IMR-90 (cell line): Measurements from ENCODE around the gene USP24. TPM values are rescaled to one million over a fixed set of nuclear protein-coding genes. Genes with fewer than 3 reads are reported as not detected.

ENCODE experiments used
- ATAC-seq: fragments of 200-7000 bp; cut with Tn5 transposase; 2 replicates; pipeline ENCODE4 v1.9.1; 2020; ENCODE audit warnings: low read depth, mild to moderate bottlenecking, moderate library complexity
- BruUV-seq: library from RNA; stranded (reverse); fragments of 400-500 nt; replicated peaks from 2 replicates; lab custom pipeline; 2021; lab: Mats Ljungman, UMichigan
- CTCF ChIA-PET: fragments of 300-600 bp; formaldehyde crosslinking; extraction: SDS; loops from one replicate; lab custom pipeline; 2021; ENCODE audit warnings: antibody characterized with exemption; lab: Yijun Ruan, JAX
- POLR2A ChIA-PET: fragments of 300-600 bp; sonication (Branson Sonifier 250); formaldehyde crosslinking; loops from one replicate; lab custom pipeline; 2022; ENCODE audit warnings: antibody characterized with exemption; ENCODE audit not compliant: unreplicated experiment; lab: Charles Lee
- DNase-seq: peaks from one replicate; pipeline ENCODE4 v3.0.0; 2013
- H2AFZ ChIP-seq: replicated peaks from 2 replicates; pipeline ENCODE3; 2013; ENCODE audit warnings: low read length, mild to moderate bottlenecking; ENCODE audit not compliant: poor library complexity
- H2AK5ac ChIP-seq: 2 replicates; pipeline ENCODE4 v1.6.1; 2013; ENCODE audit warnings: low read depth, low read length, inconsistent platforms
- H2AK9ac ChIP-seq: replicated peaks from 2 replicates; pipeline ENCODE3; 2013; ENCODE audit warnings: mild to moderate bottlenecking, low read depth, low read length, moderate library complexity; ENCODE audit not compliant: poor library complexity
- H2BK120ac ChIP-seq: 2 replicates; pipeline ENCODE4 v1.6.1; 2013; ENCODE audit warnings: low read depth, low read length, inconsistent platforms
- H2BK15ac ChIP-seq: 3 replicates; pipeline ENCODE4 v1.6.1; 2013; ENCODE audit warnings: low read depth, low read length, inconsistent platforms
- H2BK20ac ChIP-seq: 2 replicates; pipeline ENCODE4 v1.6.1; 2013; ENCODE audit warnings: low read depth, mild to moderate bottlenecking, inconsistent platforms, low read length, moderate library complexity
- H2BK5ac ChIP-seq: 2 replicates; pipeline ENCODE4 v1.6.1; 2013; ENCODE audit warnings: mild to moderate bottlenecking, low read depth, low read length, inconsistent platforms; ENCODE audit not compliant: poor library complexity, severe bottlenecking
- H3K14ac ChIP-seq: replicated peaks from 2 replicates; pipeline ENCODE4 v1.6.1; 2013; ENCODE audit warnings: low read depth, low read length, inconsistent platforms
- H3K18ac ChIP-seq: 2 replicates; pipeline ENCODE4 v1.6.1; 2013; ENCODE audit warnings: low read depth, low read length, control low read depth
- H3K23ac ChIP-seq: 2 replicates; pipeline ENCODE4 v1.6.1; 2013; ENCODE audit warnings: low read depth, low read length, inconsistent platforms
- H3K27ac ChIP-seq: 2 replicates; pipeline ENCODE4 v1.5.1; 2013; ENCODE audit warnings: mild to moderate bottlenecking, control low read depth, low read length; ENCODE audit not compliant: insufficient read depth
- H3K27me3 ChIP-seq: 2 replicates; pipeline ENCODE4 v1.6.1; 2013; ENCODE audit warnings: low read length; ENCODE audit not compliant: control insufficient read depth, insufficient read depth
- H3K36me3 ChIP-seq: 2 replicates; pipeline ENCODE4 v1.6.1; 2013; ENCODE audit warnings: low read length, mixed read lengths; ENCODE audit not compliant: control insufficient read depth, insufficient read depth
- H3K4ac ChIP-seq: 2 replicates; pipeline ENCODE4 v1.6.1; 2013; ENCODE audit warnings: low read depth, low read length, inconsistent platforms
- H3K4me1 ChIP-seq: 2 replicates; pipeline ENCODE4 v1.6.1; 2013; ENCODE audit warnings: low read length, mixed read lengths; ENCODE audit not compliant: control insufficient read depth, insufficient read depth
- H3K4me2 ChIP-seq: 2 replicates; pipeline ENCODE4 v1.6.1; 2013; ENCODE audit warnings: low read depth, mild to moderate bottlenecking, control low read depth, low read length, moderate library complexity
- H3K4me3 ChIP-seq: 2 replicates; pipeline ENCODE4 v1.5.1; 2013; ENCODE audit warnings: low read depth, mild to moderate bottlenecking, control low read depth, low read length, moderate library complexity; ENCODE audit not compliant: insufficient read depth
- H3K56ac ChIP-seq: 2 replicates; pipeline ENCODE4 v1.6.1; 2013; ENCODE audit warnings: low read length, inconsistent platforms; ENCODE audit not compliant: insufficient read depth; ENCODE audit errors: extremely low read depth
- H3K79me1 ChIP-seq, 2 experiments: 2 replicates each; pipeline ENCODE4 v1.6.1; 2013; ENCODE audit warnings: low read length in 2 of 2, inconsistent platforms in 1 of 2, low read depth in 1 of 2
- H3K9ac ChIP-seq: 2 replicates; pipeline ENCODE4 v1.6.1; 2013; ENCODE audit warnings: low read depth, low read length, control low read depth
- H3K9me1 ChIP-seq: 2 replicates; pipeline ENCODE4 v1.6.1; 2013; ENCODE audit warnings: low read length, inconsistent platforms; ENCODE audit not compliant: insufficient read depth
- H3K9me3 ChIP-seq: 2 replicates; pipeline ENCODE4 v1.6.1; 2013; ENCODE audit warnings: low read length; ENCODE audit not compliant: control insufficient read depth, insufficient read depth
- H4K20me1 ChIP-seq: 2 replicates; pipeline ENCODE4 v1.6.1; 2013; ENCODE audit warnings: low read length, inconsistent platforms; ENCODE audit not compliant: insufficient read depth
- H4K5ac ChIP-seq: 2 replicates; pipeline ENCODE4 v1.6.1; 2013; ENCODE audit warnings: mild to moderate bottlenecking, low read depth, low read length, control low read depth
- H4K8ac ChIP-seq, 2 experiments: 2 replicates each; pipeline ENCODE4 v1.6.1; 2013; ENCODE audit warnings: low read depth in 2 of 2, low read length in 2 of 2, control low read depth in 1 of 2, inconsistent platforms in 1 of 2
- H4K91ac ChIP-seq: 2 replicates; pipeline ENCODE4 v1.6.1; 2013; ENCODE audit warnings: low read depth, low read length, inconsistent platforms; ENCODE audit not compliant: insufficient read depth
- BHLHE40 ChIP-seq: fragments of 150-350 bp; IDR thresholded peaks from 2 replicates; pipeline ENCODE4 v1.6.1; 2016; ENCODE audit warnings: mild to moderate bottlenecking, low read depth, low read length
- CHD1 ChIP-seq: IDR thresholded peaks from 2 replicates; pipeline ENCODE4 v1.6.1; 2012; ENCODE audit warnings: low read depth, low read length, improper control_type of control experiment
- CTCF ChIP-seq: conservative IDR thresholded peaks from 2 replicates; pipeline ENCODE4 v1.5.1; 2012; ENCODE audit warnings: mild to moderate bottlenecking, low read depth, low read length, improper control_type of control experiment
- MAZ ChIP-seq: IDR thresholded peaks from 2 replicates; pipeline ENCODE4 v1.6.1; 2012; ENCODE audit warnings: low read depth, mild to moderate bottlenecking, low read length, improper control_type of control experiment, moderate library complexity, borderline replicate concordance
- MXI1 ChIP-seq: IDR thresholded peaks from 2 replicates; pipeline ENCODE4 v1.6.1; 2012; ENCODE audit warnings: low read depth, mild to moderate bottlenecking, low read length, moderate library complexity, borderline replicate concordance
- NFE2L2 ChIP-seq: fragments of 150-350 bp; IDR thresholded peaks from 2 replicates; pipeline ENCODE4 v1.6.1; 2016; ENCODE audit warnings: low read depth, mild to moderate bottlenecking, low read length
- POLR2A ChIP-seq: IDR thresholded peaks from 2 replicates; pipeline ENCODE4 v1.6.1; 2012; ENCODE audit warnings: mild to moderate bottlenecking, low read depth, low read length
- RAD21 ChIP-seq: IDR thresholded peaks from 2 replicates; pipeline ENCODE4 v1.6.1; 2012; ENCODE audit warnings: low read length, improper control_type of control experiment
- RCOR1 ChIP-seq: IDR thresholded peaks from 2 replicates; pipeline ENCODE4 v1.6.1; 2012; ENCODE audit warnings: mild to moderate bottlenecking, low read length, improper control_type of control experiment; ENCODE audit not compliant: insufficient replicate concordance
- RFX5 ChIP-seq: IDR thresholded peaks from 2 replicates; pipeline ENCODE4 v1.8.0; 2012; ENCODE audit warnings: low read depth, mild to moderate bottlenecking, low read length, moderate library complexity
- SMC3 ChIP-seq: fragments of 150-350 bp; IDR thresholded peaks from 2 replicates; pipeline ENCODE4 v1.6.1; 2016; ENCODE audit warnings: low read depth, mild to moderate bottlenecking, antibody characterized with exemption, low read length, moderate library complexity
- WGBS, 2 experiments: methylation state at CpG; one replicate each; pipeline versions ENCODE4 v1.1.5 to v1.1.7; 2013; ENCODE audit warnings: missing lambda C conversion rate in 2 of 2; ENCODE audit not compliant: insufficient read length in 1 of 2; ENCODE audit errors: extremely low coverage in 2 of 2; 5-methylcytosine and 5-hydroxymethylcytosine counted together
- dilution Hi-C: fragments of 300-500 bp; cut with HindIII; formaldehyde crosslinking; loops from one replicate; pipeline ENCODE4 v1.14.3; 2018; ENCODE audit warnings: low sequenced_read_pairs; ENCODE audit not compliant: unreplicated experiment
- in situ Hi-C: fragments of 300-500 bp; cut with MboI; formaldehyde crosslinking; loops from 3 replicates; pipeline ENCODE4 v1.14.3; 2019; ENCODE audit warnings: low sequenced_read_pairs, inconsistent platforms, mixed read lengths
- intact Hi-C: fragments of 100-400 bp; cut with micrococcal nuclease; formaldehyde crosslinking; loops from 2 replicates; pipeline ENCODE4 v1.10.0; 2022
- polyA plus RNA-seq, 3 experiments: library from polyadenylated mRNA; depleted of rRNA; stranded (reverse); fragments of >200 nt; gene quantifications; 2 replicates each; pipeline ENCODE4 v1.2.3, GENCODE V29; 2012; ENCODE audit warnings: low replicate concordance in 1 of 3
- total RNA-seq: library from RNA; depleted of rRNA; stranded (reverse); fragments of >200 nt; gene quantifications from 2 replicates; pipeline ENCODE4 v1.2.3, GENCODE V29; 2012

USP24 gene
- total and polyA plus RNA-seq, 2 of the 4 experiments (the other 2 are of a cell fraction) = 8.4 to 36.7 TPM

- H4K91ac ChIP-seq = no peak overlapping the region
- H3K9ac ChIP-seq = no peak overlapping the region
- no CpG with 5 or more reads among the region's 3 CpGs for WGBS, 2 experiments
Measured at GRCh38 chr1:55140546-55140983, 74.6 kb downstream of the USP24 start.

More at GRCh38 chr1:55140546-55140983, 74.6 kb downstream of the USP24 start:
- no peak for TF ChIP-seq CHD1
- TF ChIP-seq MAZ = no peak; the same call in 1 of the 2 replicates
- 0 out of 2 replicates have a peak, but pooled peaks have one; percentile 38 for TF ChIP-seq POLR2A
- no peak for TF ChIP-seq RCOR1
- no peak for TF ChIP-seq NFE2L2
- no peak for TF ChIP-seq MXI1
- TF ChIP-seq SMC3 = peak; percentile 87
- no peak for TF ChIP-seq BHLHE40
- no peak for TF ChIP-seq RFX5
- TF ChIP-seq RAD21 = peak; percentile 89
- TF ChIP-seq CTCF = peak; percentile 89
- Histone ChIP-seq H3K27ac (no peak overlapping the region), H3K27me3 (no peaks in the 10 kb centered on the region), H3K9me1 (no peaks in the 10 kb centered on the region), H3K18ac (no peak overlapping the region), H2BK120ac (no peak overlapping the region), H3K4ac (no peak overlapping the region), H3K56ac (no peak overlapping the region), H3K4me1 (no peaks in the 10 kb centered on the region), H3K4me3 (no peak overlapping the region), H2BK20ac (no peak overlapping the region), H3K9me3 (no peaks in the 10 kb centered on the region), H2AK9ac (no peak overlapping the region), H3K4me2 (no peak overlapping the region), H4K20me1 (no peaks in the 10 kb centered on the region), H2BK5ac (no peak overlapping the region), H2AK5ac (no peak overlapping the region), H3K23ac (no peak overlapping the region), H3K36me3 (peaks cover 40% of the 10 kb centered on the region), H4K5ac (no peak overlapping the region), H3K14ac (no peak overlapping the region), H4K8ac (no peak overlapping the region), H2AFZ (no peak overlapping the region), H2BK15ac (no peak overlapping the region), H3K79me1 (peaks cover 0 to 4% of the 10 kb centered on the region in 2 experiments; a peak in 1 of 4 replicates)
- BruUV-seq = no TSS peak
- ChIA-PET CTCF (interaction anchor here (1.0 to 3.8 kb wide), 2 partner anchors 137 to 147 kb away, joined by 3 to 19 read pairs; no protein-coding TSS in a partner anchor), POLR2A (interaction anchor here (0.6 kb wide), 1 partner anchor 136 kb away, joined by 6 read pairs; no protein-coding TSS in a partner anchor)
- in situ Hi-C loops = loop anchor here (5.0 to 10.0 kb wide), 2 partner anchors 137 to 1444 kb away; no protein-coding TSS in a partner anchor
- dilution Hi-C loops = no loop called here
- peak; percentile 91 for DNase-seq
- ATAC-seq = peak; percentile 100
- intact Hi-C loops = loop anchor here (1.0 to 10.0 kb wide), 4 partner anchors 74 to 1444 kb away; partner anchors contain the start of gene USP24
